ENCODE data around the gene RAB11FIP4. TPM values are rescaled to one million over a fixed set of nuclear protein-coding genes. Genes with fewer than 3 reads are reported as not detected.
A peak's percentile ranks its signal among the peaks of the same experiment; 100 is the strongest.

RAB11FIP4 gene
- total and polyA plus RNA-seq, 4 donors, result 5.2 to 19.1 (median 12.8) TPM

GRCh38 chr17:31374094-31374447, 17.4 kb upstream of the RAB11FIP4 start:
- DNase-seq (no peak), ATAC-seq (ENCODE audit: insufficient read depth, low FRiP score) (peak; percentile 42)
- Histone ChIP-seq H3K4me3 (no peak overlapping the region), H3K36me3 (ENCODE audit: control insufficient read depth in 4 of 4, insufficient read depth in 4 of 4, low read length in 4 of 4) (peaks cover 4 to 20% (median 11%) of the 10 kb centered on the region in 4 donors), H3K9me3 (ENCODE audit: control insufficient read depth in 4 of 4, insufficient read depth in 3 of 4, low read length in 3 of 4) (no peaks in the 10 kb centered on the region), H3K27ac (ENCODE audit: low read depth in 1 of 2, low read length in 1 of 2) (no peak overlapping the region), H3K27me3 (ENCODE audit: control insufficient read depth in 3 of 3, insufficient read depth in 3 of 3, low read length in 2 of 3) (no peaks in the 10 kb centered on the region), H3K4me1 (ENCODE audit: control insufficient read depth in 5 of 5, insufficient read depth in 5 of 5, low read length in 5 of 5) (peaks cover 0 to 38% (median 10%) of the 10 kb centered on the region in 5 donors), H3K9ac (ENCODE audit: insufficient read depth in 1 of 2, low read length in 2 of 2) (no peak overlapping the region)
- 46 to 62% methylated on average over 6 of the region's 6 CpGs for WGBS, 2 donors
- TF ChIP-seq CTCF (IDR thresholded peaks at IDR 0.05; ENCODE audit: control extremely low read depth, extremely low read depth), result no peak

GRCh38 chr17:31374503-31374902, 17.0 kb upstream of the RAB11FIP4 start:
- WGBS, 2 donors, result 88% methylated on average over 2 of the region's 2 CpGs
- peaks cover 4 to 20% (median 11%) of the 10 kb centered on the region in 4 donors for H3K36me3 ChIP-seq (ENCODE audit: control insufficient read depth in 4 of 4, insufficient read depth in 4 of 4, low read length in 4 of 4)
- no peak for DNase-seq
- no peak for TF ChIP-seq CTCF (IDR thresholded peaks at IDR 0.05; ENCODE audit: control extremely low read depth, extremely low read depth)
- H3K4me3 ChIP-seq, result no peak overlapping the region
- no peaks in the 10 kb centered on the region for H3K9me3 ChIP-seq (ENCODE audit: control insufficient read depth in 4 of 4, insufficient read depth in 3 of 4, low read length in 3 of 4)
- no peaks in the 10 kb centered on the region for H3K27me3 ChIP-seq (ENCODE audit: control insufficient read depth in 3 of 3, insufficient read depth in 3 of 3, low read length in 2 of 3)
- H3K4me1 ChIP-seq (ENCODE audit: control insufficient read depth in 5 of 5, insufficient read depth in 5 of 5, low read length in 5 of 5), result peaks cover 0 to 34% (median 6%) of the 10 kb centered on the region in 5 donors
- ATAC-seq (ENCODE audit: insufficient read depth, low FRiP score), result no peak
- H3K9ac ChIP-seq (ENCODE audit: insufficient read depth in 1 of 2, low read length in 2 of 2), result no peak overlapping the region
- no peak overlapping the region for H3K27ac ChIP-seq (ENCODE audit: low read depth in 1 of 2, low read length in 1 of 2)

- DNase-seq, result no peak
- H3K9me3 ChIP-seq (ENCODE audit: control insufficient read depth in 4 of 4, insufficient read depth in 3 of 4, low read length in 3 of 4), result no peaks in the 10 kb centered on the region
- TF ChIP-seq CTCF (IDR thresholded peaks at IDR 0.05; ENCODE audit: control extremely low read depth, extremely low read depth), result no peak
- H3K27ac ChIP-seq (ENCODE audit: low read depth in 1 of 2, low read length in 1 of 2), result no peak overlapping the region
- no peak for ATAC-seq (ENCODE audit: insufficient read depth, low FRiP score)
- H3K27me3 ChIP-seq (ENCODE audit: control insufficient read depth in 3 of 3, insufficient read depth in 3 of 3, low read length in 2 of 3), result no peaks in the 10 kb centered on the region
- peaks cover 5 to 18% (median 9%) of the 10 kb centered on the region in 4 donors for H3K36me3 ChIP-seq (ENCODE audit: control insufficient read depth in 4 of 4, insufficient read depth in 4 of 4, low read length in 4 of 4)
- no peak overlapping the region for H3K9ac ChIP-seq (ENCODE audit: insufficient read depth in 1 of 2, low read length in 2 of 2)
- H3K4me1 ChIP-seq (ENCODE audit: control insufficient read depth in 5 of 5, insufficient read depth in 5 of 5, low read length in 5 of 5), result peaks cover 0 to 6% (median 0%) of the 10 kb centered on the region in 5 donors
- no peak overlapping the region for H3K4me3 ChIP-seq
These were observed 12.8 kb upstream of the RAB11FIP4 start for GRCh38 chr17:31378638-31379037.

GRCh38 chr17:31379597-31380205, 11.8 kb upstream of the RAB11FIP4 start:
- no peaks in the 10 kb centered on the region for H3K9me3 ChIP-seq (ENCODE audit: control insufficient read depth in 4 of 4, insufficient read depth in 3 of 4, low read length in 3 of 4)
- H3K4me1 ChIP-seq (ENCODE audit: control insufficient read depth in 5 of 5, insufficient read depth in 5 of 5, low read length in 5 of 5), result no peaks in the 10 kb centered on the region
- TF ChIP-seq CTCF (IDR thresholded peaks at IDR 0.05; ENCODE audit: control extremely low read depth, extremely low read depth), result no peak
- H3K4me3 ChIP-seq, result no peak overlapping the region
- H3K27me3 ChIP-seq (ENCODE audit: control insufficient read depth in 3 of 3, insufficient read depth in 3 of 3, low read length in 2 of 3), result no peaks in the 10 kb centered on the region
- DNase-seq (no peak), ATAC-seq (ENCODE audit: insufficient read depth, low FRiP score) (no peak)
- 94 to 100% methylated on average over 1 of the region's 1 CpG for WGBS, 2 donors
- H3K9ac ChIP-seq (ENCODE audit: insufficient read depth in 1 of 2, low read length in 2 of 2), result no peak overlapping the region
- peaks cover 2 to 10% (median 4%) of the 10 kb centered on the region in 4 donors for H3K36me3 ChIP-seq (ENCODE audit: control insufficient read depth in 4 of 4, insufficient read depth in 4 of 4, low read length in 4 of 4)
- H3K27ac ChIP-seq (ENCODE audit: low read depth in 1 of 2, low read length in 1 of 2), result no peak overlapping the region

Measured in lung (tissue), 12 donors.